IMR-90 (cell line): ENCODE results near the gene ARHGAP8. TPM values are rescaled to one million over a fixed set of nuclear protein-coding genes. Genes with fewer than 3 reads are reported as not detected.

Experiments
- ATAC-seq: fragments of 200-7000 bp; cut with Tn5 transposase; 2 replicates; pipeline ENCODE4 v1.9.1; 2020; ENCODE audit warnings: low read depth, mild to moderate bottlenecking, moderate library complexity
- BruUV-seq: library from RNA; stranded (reverse); fragments of 400-500 nt; replicated peaks from 2 replicates; lab custom pipeline; 2021; lab: Mats Ljungman, UMichigan
- CTCF ChIA-PET: fragments of 300-600 bp; formaldehyde crosslinking; extraction: SDS; loops from one replicate; lab custom pipeline; 2021; ENCODE audit warnings: antibody characterized with exemption; lab: Yijun Ruan, JAX
- POLR2A ChIA-PET: fragments of 300-600 bp; sonication (Branson Sonifier 250); formaldehyde crosslinking; loops from one replicate; lab custom pipeline; 2022; ENCODE audit warnings: antibody characterized with exemption; ENCODE audit not compliant: unreplicated experiment; lab: Charles Lee
- DNase-seq: peaks from one replicate; pipeline ENCODE4 v3.0.0; 2013
- H2AFZ ChIP-seq: replicated peaks from 2 replicates; pipeline ENCODE3; 2013; ENCODE audit warnings: low read length, mild to moderate bottlenecking; ENCODE audit not compliant: poor library complexity
- H2AK5ac ChIP-seq: 2 replicates; pipeline ENCODE4 v1.6.1; 2013; ENCODE audit warnings: low read depth, low read length, inconsistent platforms
- H2AK9ac ChIP-seq: replicated peaks from 2 replicates; pipeline ENCODE3; 2013; ENCODE audit warnings: mild to moderate bottlenecking, low read depth, low read length, moderate library complexity; ENCODE audit not compliant: poor library complexity
- H2BK120ac ChIP-seq: 2 replicates; pipeline ENCODE4 v1.6.1; 2013; ENCODE audit warnings: low read depth, low read length, inconsistent platforms
- H2BK15ac ChIP-seq: 3 replicates; pipeline ENCODE4 v1.6.1; 2013; ENCODE audit warnings: low read depth, low read length, inconsistent platforms
- H2BK20ac ChIP-seq: 2 replicates; pipeline ENCODE4 v1.6.1; 2013; ENCODE audit warnings: low read depth, mild to moderate bottlenecking, inconsistent platforms, low read length, moderate library complexity
- H2BK5ac ChIP-seq: 2 replicates; pipeline ENCODE4 v1.6.1; 2013; ENCODE audit warnings: mild to moderate bottlenecking, low read depth, low read length, inconsistent platforms; ENCODE audit not compliant: poor library complexity, severe bottlenecking
- H3K14ac ChIP-seq: replicated peaks from 2 replicates; pipeline ENCODE4 v1.6.1; 2013; ENCODE audit warnings: low read depth, low read length, inconsistent platforms
- H3K18ac ChIP-seq: 2 replicates; pipeline ENCODE4 v1.6.1; 2013; ENCODE audit warnings: low read depth, low read length, control low read depth
- H3K23ac ChIP-seq: 2 replicates; pipeline ENCODE4 v1.6.1; 2013; ENCODE audit warnings: low read depth, low read length, inconsistent platforms
- H3K27ac ChIP-seq: 2 replicates; pipeline ENCODE4 v1.5.1; 2013; ENCODE audit warnings: mild to moderate bottlenecking, control low read depth, low read length; ENCODE audit not compliant: insufficient read depth
- H3K27me3 ChIP-seq: 2 replicates; pipeline ENCODE4 v1.6.1; 2013; ENCODE audit warnings: low read length; ENCODE audit not compliant: control insufficient read depth, insufficient read depth
- H3K36me3 ChIP-seq: 2 replicates; pipeline ENCODE4 v1.6.1; 2013; ENCODE audit warnings: low read length, mixed read lengths; ENCODE audit not compliant: control insufficient read depth, insufficient read depth
- H3K4ac ChIP-seq: 2 replicates; pipeline ENCODE4 v1.6.1; 2013; ENCODE audit warnings: low read depth, low read length, inconsistent platforms
- H3K4me1 ChIP-seq: 2 replicates; pipeline ENCODE4 v1.6.1; 2013; ENCODE audit warnings: low read length, mixed read lengths; ENCODE audit not compliant: control insufficient read depth, insufficient read depth
- H3K4me2 ChIP-seq: 2 replicates; pipeline ENCODE4 v1.6.1; 2013; ENCODE audit warnings: low read depth, mild to moderate bottlenecking, control low read depth, low read length, moderate library complexity
- H3K4me3 ChIP-seq: 2 replicates; pipeline ENCODE4 v1.5.1; 2013; ENCODE audit warnings: low read depth, mild to moderate bottlenecking, control low read depth, low read length, moderate library complexity; ENCODE audit not compliant: insufficient read depth
- H3K56ac ChIP-seq: 2 replicates; pipeline ENCODE4 v1.6.1; 2013; ENCODE audit warnings: low read length, inconsistent platforms; ENCODE audit not compliant: insufficient read depth; ENCODE audit errors: extremely low read depth
- H3K79me1 ChIP-seq, 2 experiments: 2 replicates each; pipeline ENCODE4 v1.6.1; 2013; ENCODE audit warnings: low read length in 2 of 2, inconsistent platforms in 1 of 2, low read depth in 1 of 2
- H3K9ac ChIP-seq: 2 replicates; pipeline ENCODE4 v1.6.1; 2013; ENCODE audit warnings: low read depth, low read length, control low read depth
- H3K9me1 ChIP-seq: 2 replicates; pipeline ENCODE4 v1.6.1; 2013; ENCODE audit warnings: low read length, inconsistent platforms; ENCODE audit not compliant: insufficient read depth
- H3K9me3 ChIP-seq: 2 replicates; pipeline ENCODE4 v1.6.1; 2013; ENCODE audit warnings: low read length; ENCODE audit not compliant: control insufficient read depth, insufficient read depth
- H4K20me1 ChIP-seq: 2 replicates; pipeline ENCODE4 v1.6.1; 2013; ENCODE audit warnings: low read length, inconsistent platforms; ENCODE audit not compliant: insufficient read depth
- H4K5ac ChIP-seq: 2 replicates; pipeline ENCODE4 v1.6.1; 2013; ENCODE audit warnings: mild to moderate bottlenecking, low read depth, low read length, control low read depth
- H4K8ac ChIP-seq, 2 experiments: 2 replicates each; pipeline ENCODE4 v1.6.1; 2013; ENCODE audit warnings: low read depth in 2 of 2, low read length in 2 of 2, control low read depth in 1 of 2, inconsistent platforms in 1 of 2
- H4K91ac ChIP-seq: 2 replicates; pipeline ENCODE4 v1.6.1; 2013; ENCODE audit warnings: low read depth, low read length, inconsistent platforms; ENCODE audit not compliant: insufficient read depth
- CEBPB ChIP-seq: IDR thresholded peaks from 2 replicates; pipeline ENCODE4 v1.6.1; 2012; ENCODE audit warnings: low read depth, low read length, improper control_type of control experiment
- CHD1 ChIP-seq: IDR thresholded peaks from 2 replicates; pipeline ENCODE4 v1.6.1; 2012; ENCODE audit warnings: low read depth, low read length, improper control_type of control experiment
- ELK1 ChIP-seq: fragments of 150-350 bp; IDR thresholded peaks from 2 replicates; pipeline ENCODE4 v1.6.1; 2016; ENCODE audit warnings: low read depth, mild to moderate bottlenecking, low read length, moderate library complexity, borderline replicate concordance
- FOS ChIP-seq: fragments of 150-350 bp; IDR thresholded peaks from 2 replicates; pipeline ENCODE4 v1.6.1; 2016; ENCODE audit warnings: low read depth, low read length
- MAFK ChIP-seq: IDR thresholded peaks from 2 replicates; pipeline ENCODE4 v1.6.1; 2012; ENCODE audit warnings: low read depth, low read length, improper control_type of control experiment
- MAZ ChIP-seq: IDR thresholded peaks from 2 replicates; pipeline ENCODE4 v1.6.1; 2012; ENCODE audit warnings: low read depth, mild to moderate bottlenecking, low read length, improper control_type of control experiment, moderate library complexity, borderline replicate concordance
- MXI1 ChIP-seq: IDR thresholded peaks from 2 replicates; pipeline ENCODE4 v1.6.1; 2012; ENCODE audit warnings: low read depth, mild to moderate bottlenecking, low read length, moderate library complexity, borderline replicate concordance
- NFE2L2 ChIP-seq: fragments of 150-350 bp; IDR thresholded peaks from 2 replicates; pipeline ENCODE4 v1.6.1; 2016; ENCODE audit warnings: low read depth, mild to moderate bottlenecking, low read length
- POLR2A ChIP-seq: IDR thresholded peaks from 2 replicates; pipeline ENCODE4 v1.6.1; 2012; ENCODE audit warnings: mild to moderate bottlenecking, low read depth, low read length
- RAD21 ChIP-seq: IDR thresholded peaks from 2 replicates; pipeline ENCODE4 v1.6.1; 2012; ENCODE audit warnings: low read length, improper control_type of control experiment
- RFX5 ChIP-seq: IDR thresholded peaks from 2 replicates; pipeline ENCODE4 v1.8.0; 2012; ENCODE audit warnings: low read depth, mild to moderate bottlenecking, low read length, moderate library complexity
- SMC3 ChIP-seq: fragments of 150-350 bp; IDR thresholded peaks from 2 replicates; pipeline ENCODE4 v1.6.1; 2016; ENCODE audit warnings: low read depth, mild to moderate bottlenecking, antibody characterized with exemption, low read length, moderate library complexity
- USF2 ChIP-seq: fragments of 150-350 bp; IDR thresholded peaks from 2 replicates; pipeline ENCODE4 v1.6.1; 2017; ENCODE audit warnings: mild to moderate bottlenecking, antibody characterized with exemption, low read length, low read depth
- WGBS, 2 experiments: methylation state at CpG; one replicate each; pipeline versions ENCODE4 v1.1.5 to v1.1.7; 2013; ENCODE audit warnings: missing lambda C conversion rate in 2 of 2; ENCODE audit not compliant: insufficient read length in 1 of 2; ENCODE audit errors: extremely low coverage in 2 of 2; 5-methylcytosine and 5-hydroxymethylcytosine counted together
- dilution Hi-C: fragments of 300-500 bp; cut with HindIII; formaldehyde crosslinking; loops from one replicate; pipeline ENCODE4 v1.14.3; 2018; ENCODE audit warnings: low sequenced_read_pairs; ENCODE audit not compliant: unreplicated experiment
- in situ Hi-C: fragments of 300-500 bp; cut with MboI; formaldehyde crosslinking; loops from 3 replicates; pipeline ENCODE4 v1.14.3; 2019; ENCODE audit warnings: low sequenced_read_pairs, inconsistent platforms, mixed read lengths
- intact Hi-C: fragments of 100-400 bp; cut with micrococcal nuclease; formaldehyde crosslinking; loops from 2 replicates; pipeline ENCODE4 v1.10.0; 2022
- polyA plus RNA-seq, 3 experiments: library from polyadenylated mRNA; depleted of rRNA; stranded (reverse); fragments of >200 nt; gene quantifications; 2 replicates each; pipeline ENCODE4 v1.2.3, GENCODE V29; 2012; ENCODE audit warnings: low replicate concordance in 1 of 3
- total RNA-seq: library from RNA; depleted of rRNA; stranded (reverse); fragments of >200 nt; gene quantifications from 2 replicates; pipeline ENCODE4 v1.2.3, GENCODE V29; 2012
- TF ChIP-seq, protein P1 (sequence below): conservative IDR thresholded peaks from 2 replicates; pipeline ENCODE4 v1.5.1; 2012; ENCODE audit warnings: mild to moderate bottlenecking, low read depth, low read length, improper control_type of control experiment

ARHGAP8 gene
- total and polyA plus RNA-seq, 2 of the 4 experiments (the other 2 are of a cell fraction), result 0.18 to 0.21 TPM

- no peak overlapping the region for H4K91ac ChIP-seq
- intact Hi-C loops (no loop called here), in situ Hi-C loops (no loop called here), dilution Hi-C loops (no loop called here)
- ATAC-seq (no peak), DNase-seq (no peak)
- H3K14ac ChIP-seq, result no peak overlapping the region
- H3K4me2 ChIP-seq, result no peak overlapping the region
- H3K23ac ChIP-seq, result no peak overlapping the region
- peaks cover 6% of the 10 kb centered on the region; the same call in 1 of the 2 replicates for H3K9me1 ChIP-seq
- peaks cover 12% of the 10 kb centered on the region for H3K4me1 ChIP-seq
- H2AK5ac ChIP-seq, result no peak overlapping the region
- H3K9me3 ChIP-seq, result no peaks in the 10 kb centered on the region
- H4K8ac ChIP-seq, result no peak overlapping the region
- no peak overlapping the region for H3K18ac ChIP-seq
- no peak overlapping the region for H2AK9ac ChIP-seq
- H2BK20ac ChIP-seq, result no peak overlapping the region
- H3K27me3 ChIP-seq, result no peaks in the 10 kb centered on the region
- no peak overlapping the region for H3K27ac ChIP-seq
- peaks cover 36% of the 10 kb centered on the region; the same call in 1 of the 2 replicates for H3K36me3 ChIP-seq
- H3K56ac ChIP-seq, result no peak overlapping the region
- H4K20me1 ChIP-seq, result peaks cover 16% of the 10 kb centered on the region
- H2BK15ac ChIP-seq, result no peak overlapping the region
- no peak overlapping the region for H3K9ac ChIP-seq
- ChIA-PET CTCF (no interaction called here), POLR2A (no interaction called here)
- TF ChIP-seq MAZ (no peak), RAD21 (no peak), NFE2L2 (no peak), CEBPB (no peak), USF2 (no peak), SMC3 (no peak), RFX5 (no peak), ELK1 (no peak), MXI1 (no peak), FOS (no peak), CHD1 (no peak), MAFK (no peak), POLR2A (no peak)
- TF ChIP-seq, protein P1, sequence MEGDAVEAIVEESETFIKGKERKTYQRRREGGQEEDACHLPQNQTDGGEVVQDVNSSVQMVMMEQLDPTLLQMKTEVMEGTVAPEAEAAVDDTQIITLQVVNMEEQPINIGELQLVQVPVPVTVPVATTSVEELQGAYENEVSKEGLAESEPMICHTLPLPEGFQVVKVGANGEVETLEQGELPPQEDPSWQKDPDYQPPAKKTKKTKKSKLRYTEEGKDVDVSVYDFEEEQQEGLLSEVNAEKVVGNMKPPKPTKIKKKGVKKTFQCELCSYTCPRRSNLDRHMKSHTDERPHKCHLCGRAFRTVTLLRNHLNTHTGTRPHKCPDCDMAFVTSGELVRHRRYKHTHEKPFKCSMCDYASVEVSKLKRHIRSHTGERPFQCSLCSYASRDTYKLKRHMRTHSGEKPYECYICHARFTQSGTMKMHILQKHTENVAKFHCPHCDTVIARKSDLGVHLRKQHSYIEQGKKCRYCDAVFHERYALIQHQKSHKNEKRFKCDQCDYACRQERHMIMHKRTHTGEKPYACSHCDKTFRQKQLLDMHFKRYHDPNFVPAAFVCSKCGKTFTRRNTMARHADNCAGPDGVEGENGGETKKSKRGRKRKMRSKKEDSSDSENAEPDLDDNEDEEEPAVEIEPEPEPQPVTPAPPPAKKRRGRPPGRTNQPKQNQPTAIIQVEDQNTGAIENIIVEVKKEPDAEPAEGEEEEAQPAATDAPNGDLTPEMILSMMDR, result no peak
- H3K4me3 ChIP-seq, result no peak overlapping the region
- H2AFZ ChIP-seq, result no peak overlapping the region
- H4K5ac ChIP-seq, result no peak overlapping the region
- no TSS peak for BruUV-seq
- H3K4ac ChIP-seq, result no peak overlapping the region
- H3K79me1 ChIP-seq, result peaks cover 4 to 9% of the 10 kb centered on the region in 2 experiments; a peak in 1 of 4 replicates
- H2BK5ac ChIP-seq, result no peak overlapping the region
- 67% methylated on average over 1 of the region's 11 CpGs; no CpG with 5 or more reads in 1 of the 2 experiments for WGBS, 2 experiments
- H2BK120ac ChIP-seq, result no peak overlapping the region
Observed at GRCh38 chr22:44726439-44726838, 25.9 kb upstream of the ARHGAP8 start.
